Cardiac fibroblast (primary cell): Measurements from ENCODE around the gene GFY.

Experiments
- DNase-seq, 2 donors: peaks; one replicate each; pipeline versions ENCODE4 v3.0.0 to v3.0.0-alpha.2; 2010; ENCODE audit warnings: low read depth in 2 of 2
- H3K4me3 ChIP-seq, 2 donors: replicated peaks in 1 of 2; 1 replicate in 1 of 2; 2 replicates in 1 of 2; pipeline ENCODE4 v1.5.1; 2011; ENCODE audit warnings: low read depth in 2 of 2, low read length in 2 of 2, mild to moderate bottlenecking in 2 of 2, moderate library complexity in 1 of 2
- TF ChIP-seq, protein P1 (sequence below): IDR thresholded peaks from one replicate; pipeline ENCODE4 v1.5.1; 2011; ENCODE audit warnings: low read depth, mild to moderate bottlenecking, low read length, inconsistent platforms

The GFY gene

DNA sequence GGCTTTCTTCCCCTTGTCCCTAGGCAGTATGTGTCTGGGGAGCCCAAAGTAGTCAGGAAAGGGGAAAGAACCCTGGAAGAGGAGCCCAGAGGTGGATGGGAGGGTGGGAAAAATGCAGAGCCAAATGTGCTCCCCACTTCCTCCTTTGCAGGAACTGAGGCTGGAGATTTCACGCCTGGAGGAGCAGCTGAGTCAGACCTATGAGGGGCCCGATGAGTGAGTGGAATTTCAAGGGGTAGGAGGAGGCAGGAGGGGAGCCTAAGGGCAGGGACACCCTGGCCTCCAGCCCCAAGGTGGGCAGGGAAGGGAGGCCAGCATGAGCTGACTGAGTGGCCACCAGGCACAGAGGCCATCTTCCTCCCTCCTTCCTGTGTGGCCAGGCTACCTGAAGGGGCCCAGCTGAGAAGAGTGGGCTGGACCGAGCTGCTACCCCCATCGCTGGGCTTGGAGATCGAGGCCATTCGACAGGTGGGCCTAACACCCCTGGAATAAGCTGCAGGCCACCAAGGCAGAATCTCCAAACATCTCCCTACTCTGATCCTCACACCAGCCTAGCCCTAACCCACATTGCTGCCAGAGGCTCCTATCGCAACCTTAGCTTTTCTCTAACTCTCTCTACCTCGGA, 16.3 kb upstream of the GFY start:
- H3K4me3 ChIP-seq = no peak overlapping the region
- DNase-seq = no peak
- TF ChIP-seq, protein P1, sequence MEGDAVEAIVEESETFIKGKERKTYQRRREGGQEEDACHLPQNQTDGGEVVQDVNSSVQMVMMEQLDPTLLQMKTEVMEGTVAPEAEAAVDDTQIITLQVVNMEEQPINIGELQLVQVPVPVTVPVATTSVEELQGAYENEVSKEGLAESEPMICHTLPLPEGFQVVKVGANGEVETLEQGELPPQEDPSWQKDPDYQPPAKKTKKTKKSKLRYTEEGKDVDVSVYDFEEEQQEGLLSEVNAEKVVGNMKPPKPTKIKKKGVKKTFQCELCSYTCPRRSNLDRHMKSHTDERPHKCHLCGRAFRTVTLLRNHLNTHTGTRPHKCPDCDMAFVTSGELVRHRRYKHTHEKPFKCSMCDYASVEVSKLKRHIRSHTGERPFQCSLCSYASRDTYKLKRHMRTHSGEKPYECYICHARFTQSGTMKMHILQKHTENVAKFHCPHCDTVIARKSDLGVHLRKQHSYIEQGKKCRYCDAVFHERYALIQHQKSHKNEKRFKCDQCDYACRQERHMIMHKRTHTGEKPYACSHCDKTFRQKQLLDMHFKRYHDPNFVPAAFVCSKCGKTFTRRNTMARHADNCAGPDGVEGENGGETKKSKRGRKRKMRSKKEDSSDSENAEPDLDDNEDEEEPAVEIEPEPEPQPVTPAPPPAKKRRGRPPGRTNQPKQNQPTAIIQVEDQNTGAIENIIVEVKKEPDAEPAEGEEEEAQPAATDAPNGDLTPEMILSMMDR = no peak

DNA sequence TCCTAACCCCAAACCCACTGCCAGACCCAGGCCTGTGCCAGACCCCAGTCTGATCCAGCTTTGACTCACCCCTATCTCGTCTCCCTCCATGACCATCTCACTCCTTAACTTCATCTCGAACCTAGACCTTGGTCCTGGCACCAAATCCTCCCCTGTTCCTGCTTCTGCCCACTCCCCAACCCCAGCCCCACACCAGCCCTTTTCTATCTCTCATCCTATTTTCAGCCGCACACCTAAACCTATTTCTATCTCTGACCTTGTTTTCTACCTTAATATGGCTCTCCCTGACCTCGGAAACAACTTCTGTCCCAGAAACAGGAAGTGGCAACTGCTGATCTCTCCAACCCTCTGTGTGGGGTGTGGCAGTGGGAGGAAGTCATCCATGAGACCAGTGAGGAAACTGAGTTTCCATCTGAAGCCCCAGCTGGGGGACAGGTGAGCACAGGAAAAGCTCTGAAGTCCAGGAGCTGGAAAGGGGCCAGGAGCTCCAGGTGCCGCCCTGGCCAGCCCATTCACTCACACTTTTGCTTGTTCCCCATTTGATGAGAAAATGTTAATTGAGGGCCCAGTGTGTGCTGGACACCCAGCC, 15.7 kb upstream of the GFY start:
- TF ChIP-seq, protein P1 = no peak
- no peak for DNase-seq
- no peak overlapping the region for H3K4me3 ChIP-seq

DNA sequence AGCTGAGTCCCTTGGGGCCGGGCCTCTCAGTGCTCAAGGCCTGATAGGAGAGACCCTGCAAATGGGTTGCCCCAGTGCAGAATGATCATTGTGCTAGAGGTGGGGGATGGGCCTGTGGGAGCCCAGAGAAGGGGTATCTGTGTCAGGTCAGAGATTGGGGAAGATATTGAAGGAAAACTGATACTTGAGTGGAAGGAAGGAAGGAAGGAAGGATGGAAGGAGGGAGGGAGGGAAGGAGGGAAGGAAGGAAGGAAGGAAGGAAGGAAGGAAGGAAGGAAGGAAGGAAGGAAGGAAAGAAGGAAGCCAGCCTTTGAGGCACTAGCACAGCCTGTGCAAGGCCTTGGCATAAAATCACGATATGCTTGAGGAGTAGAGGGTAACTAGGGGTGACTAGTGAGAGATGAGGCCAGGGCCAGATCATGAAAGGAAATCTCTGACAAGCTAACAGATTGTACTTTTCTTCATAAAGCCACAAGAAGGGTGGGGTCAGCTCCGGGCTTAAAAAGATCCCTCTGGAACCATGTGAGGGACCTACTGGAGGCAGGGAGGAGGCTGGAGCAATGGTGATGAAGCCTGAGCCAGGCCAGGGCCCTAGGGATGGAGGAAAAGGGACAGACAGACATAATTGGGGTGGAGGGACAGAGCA, 13.4 kb upstream of the GFY start:
- no peak for DNase-seq
- no peak overlapping the region for H3K4me3 ChIP-seq
- TF ChIP-seq, protein P1 = no peak

DNA sequence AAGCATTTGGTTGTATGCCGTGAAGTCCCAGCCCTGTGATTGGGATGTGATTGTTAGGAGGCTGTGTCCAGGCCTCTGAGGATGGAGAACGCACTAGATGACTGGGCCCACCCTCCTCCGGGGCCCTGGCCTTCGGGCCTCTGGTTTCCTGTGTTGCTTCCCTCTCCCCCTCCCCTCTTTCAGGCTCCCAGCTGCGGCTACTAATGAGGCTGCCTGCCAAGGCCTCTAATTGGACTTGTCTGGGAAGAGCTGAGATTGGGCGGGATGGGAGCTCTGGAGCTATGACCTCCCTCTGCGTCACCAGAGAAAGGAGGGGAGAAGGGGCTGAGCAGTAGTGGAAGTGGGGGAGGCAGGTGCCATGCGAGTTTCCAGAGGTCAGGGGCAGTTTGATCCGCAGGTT, 11.8 kb upstream of the GFY start:
- TF ChIP-seq, protein P1 = no peak
- peak in 1 of 2 donors; percentile 16 for DNase-seq

DNA sequence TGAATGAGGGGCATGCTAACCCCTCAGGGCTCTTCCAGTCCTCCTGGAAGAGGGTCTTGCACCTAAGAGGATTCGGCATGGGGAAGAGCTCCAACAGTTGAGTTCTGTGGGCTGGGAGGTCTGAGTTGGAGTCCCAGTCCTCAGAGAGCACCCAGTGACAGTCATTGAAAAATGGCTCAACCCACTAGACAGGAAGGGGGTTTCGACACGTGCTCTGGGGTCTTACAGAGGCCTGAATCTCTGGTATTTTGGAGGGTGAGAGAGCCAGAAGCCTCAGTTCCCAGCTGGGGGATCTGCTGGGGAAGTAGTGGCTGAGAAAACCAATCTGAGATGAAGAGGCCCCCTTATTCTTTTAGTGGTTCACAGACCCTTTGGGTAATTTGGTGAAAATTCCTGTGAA, 10.9 kb upstream of the GFY start:
- TF ChIP-seq, protein P1 = no peak
- DNase-seq = no peak

More for the DNA sequence above, 11.8 kb upstream of the GFY start:
- no peak overlapping the region for H3K4me3 ChIP-seq

DNA sequence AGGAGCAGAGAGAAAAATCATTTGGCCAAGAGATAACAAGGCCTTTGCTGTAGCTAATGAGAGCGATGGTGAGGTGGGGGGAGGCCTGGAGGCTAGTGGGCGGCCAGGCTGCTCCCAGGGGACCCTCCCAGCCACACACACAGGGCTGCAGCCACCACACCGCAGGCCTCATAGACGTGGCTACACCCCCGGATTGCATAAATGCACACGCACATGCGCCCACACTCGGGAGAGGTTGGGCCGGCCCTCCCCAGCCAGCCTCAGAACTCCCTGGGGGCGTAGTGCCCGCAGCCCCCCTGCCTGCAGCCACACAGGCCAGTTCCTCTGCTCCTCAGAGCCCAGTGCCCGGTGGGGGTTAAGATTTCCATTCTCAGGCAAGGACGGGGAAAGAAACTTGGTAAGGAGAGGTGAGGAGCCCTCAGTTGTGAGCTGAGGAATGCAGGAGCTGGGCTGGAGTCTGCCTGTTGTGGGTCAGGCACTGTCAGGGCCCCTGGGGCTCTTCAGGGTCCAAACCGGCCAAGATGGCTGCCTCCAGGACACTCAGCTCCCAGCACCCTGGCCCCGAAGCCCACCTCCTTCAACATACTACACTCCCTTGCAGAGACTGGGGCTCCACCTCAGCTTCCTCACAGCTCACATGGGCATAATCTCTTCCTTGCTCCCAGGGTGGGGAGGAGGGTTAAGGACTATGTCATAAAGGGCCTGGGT, 9.9 kb upstream of the GFY start:
- DNase-seq = peak; percentile 28 to 75
- H3K4me3 ChIP-seq = no peak overlapping the region
- TF ChIP-seq, protein P1 = no peak

More for the DNA sequence above, 10.9 kb upstream of the GFY start:
- no peak overlapping the region for H3K4me3 ChIP-seq
